Gastroesophageal sphincter (tissue), 3 donors: ENCODE results near the gene SCAMP5.

Experiments used
- POLR2A ChIP-seq, 2 donors: fragments of 450-650 bp; IDR thresholded peaks; one replicate each; pipeline ENCODE4 v1.6.1; 2017; ENCODE audit warnings: antibody characterized with exemption in 2 of 2, mild to moderate bottlenecking in 2 of 2, moderate library complexity in 1 of 2
- TF ChIP-seq, protein P1 (sequence below), 4 experiments: fragments of 200-600 bp in 2 of 4; fragments of 450-650 bp in 2 of 4; sonication (generic) in 1 of 4; IDR thresholded peaks; one replicate each; pipeline ENCODE4 v1.5.1; 2017 to 2019; ENCODE audit warnings: antibody characterized with exemption in 4 of 4, mild to moderate bottlenecking in 2 of 4, moderate library complexity in 2 of 4

DNA sequence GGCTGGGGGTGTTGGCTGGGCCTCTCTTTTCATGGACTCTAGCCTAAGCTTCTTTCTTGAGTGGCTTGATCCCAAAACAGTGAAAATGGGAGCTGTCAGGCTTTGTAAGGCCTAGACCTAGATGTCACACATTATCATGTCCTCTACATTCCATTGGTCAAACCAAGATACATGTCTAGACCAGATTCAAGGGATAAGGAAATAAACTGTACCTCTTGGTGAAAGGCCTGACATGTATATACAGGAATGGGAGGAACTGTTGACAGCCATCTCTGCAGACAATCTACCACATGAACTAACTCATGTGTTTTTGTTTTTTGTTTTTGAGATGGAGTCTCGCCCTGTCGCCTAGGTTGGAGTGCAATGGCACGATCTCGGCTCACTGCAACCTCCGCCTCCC is 27.7 kb upstream of the SCAMP5 start:
- TF ChIP-seq, protein P1, sequence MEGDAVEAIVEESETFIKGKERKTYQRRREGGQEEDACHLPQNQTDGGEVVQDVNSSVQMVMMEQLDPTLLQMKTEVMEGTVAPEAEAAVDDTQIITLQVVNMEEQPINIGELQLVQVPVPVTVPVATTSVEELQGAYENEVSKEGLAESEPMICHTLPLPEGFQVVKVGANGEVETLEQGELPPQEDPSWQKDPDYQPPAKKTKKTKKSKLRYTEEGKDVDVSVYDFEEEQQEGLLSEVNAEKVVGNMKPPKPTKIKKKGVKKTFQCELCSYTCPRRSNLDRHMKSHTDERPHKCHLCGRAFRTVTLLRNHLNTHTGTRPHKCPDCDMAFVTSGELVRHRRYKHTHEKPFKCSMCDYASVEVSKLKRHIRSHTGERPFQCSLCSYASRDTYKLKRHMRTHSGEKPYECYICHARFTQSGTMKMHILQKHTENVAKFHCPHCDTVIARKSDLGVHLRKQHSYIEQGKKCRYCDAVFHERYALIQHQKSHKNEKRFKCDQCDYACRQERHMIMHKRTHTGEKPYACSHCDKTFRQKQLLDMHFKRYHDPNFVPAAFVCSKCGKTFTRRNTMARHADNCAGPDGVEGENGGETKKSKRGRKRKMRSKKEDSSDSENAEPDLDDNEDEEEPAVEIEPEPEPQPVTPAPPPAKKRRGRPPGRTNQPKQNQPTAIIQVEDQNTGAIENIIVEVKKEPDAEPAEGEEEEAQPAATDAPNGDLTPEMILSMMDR (IDR thresholded peaks at IDR 0.05): no peak
- no peak for TF ChIP-seq POLR2A (IDR thresholded peaks at IDR 0.05)
